K562 (cell line): ENCODE data around the gene GPAT3. TPM values are rescaled to one million over a fixed set of nuclear protein-coding genes. Genes with fewer than 3 reads are reported as not detected.

Experiments used
- ATF3 ChIP-seq, 2 experiments: fragments of 450-650 bp in 1 of 2; sonication (generic) in 1 of 2; formaldehyde crosslinking in 1 of 2; IDR thresholded peaks in 1 of 2; conservative IDR thresholded peaks in 1 of 2; 2 replicates each; pipeline versions ENCODE4 v1.6.1 to v1.8.1; 2016 to 2023; ENCODE audit warnings: mild to moderate bottlenecking in 2 of 2, moderate library complexity in 2 of 2, inconsistent platforms in 1 of 2, missing genetic modification reagents in 1 of 2
- ATF7 ChIP-seq: fragments of 450-650 bp; IDR thresholded peaks from 2 replicates; pipeline ENCODE4 v1.7.1; 2014; ENCODE audit warnings: mild to moderate bottlenecking, moderate library complexity
- CAMTA2 ChIP-seq: fragments of 250-450 bp; sonication (Bioruptor Pico); conservative IDR thresholded peaks from 2 replicates; pipeline ENCODE4 v1.5.1; 2022
- ETV6 ChIP-seq, 3 experiments: fragments of 150-350 bp in 1 of 3; sonication (generic) in 1 of 3; formaldehyde crosslinking in 1 of 3; IDR thresholded peaks; 2 replicates each; pipeline versions ENCODE4 v1.6.1 to v1.8.0; 2014 to 2022; ENCODE audit warnings: borderline replicate concordance in 2 of 3, low read depth in 2 of 3, antibody characterized with exemption in 1 of 3, low read length in 1 of 3, mild to moderate bottlenecking in 1 of 3, missing genetic modification reagents in 1 of 3
- GATA2 ChIP-seq: sonication (generic); formaldehyde crosslinking; IDR thresholded peaks from 2 replicates; pipeline ENCODE4 v1.4.0; 2020; ENCODE audit warnings: mild to moderate bottlenecking, missing genetic modification reagents
- GTF2A2 ChIP-seq: IDR thresholded peaks from 2 replicates; pipeline ENCODE4 v1.6.1; 2016; ENCODE audit warnings: mild to moderate bottlenecking, missing genetic modification characterization, missing compliant biosample characterization
- HLTF ChIP-seq: fragments of 450-650 bp; IDR thresholded peaks from 2 replicates; pipeline ENCODE4 v1.6.1; 2016
- IRF1 ChIP-seq: sonication (generic); formaldehyde crosslinking; IDR thresholded peaks from 2 replicates; pipeline ENCODE4 v1.8.0; 2022; ENCODE audit warnings: missing genetic modification reagents, mild to moderate bottlenecking, borderline replicate concordance
- JUND ChIP-seq, 2 experiments: IDR thresholded peaks; 2 replicates in 1 of 2; 3 replicates in 1 of 2; pipeline ENCODE4 v1.6.1; 2011; ENCODE audit warnings: borderline replicate concordance in 2 of 2, low read depth in 2 of 2, low read length in 2 of 2, improper control_type of control experiment in 1 of 2, missing biosample characterization in 1 of 2, missing genetic modification characterization in 1 of 2, missing genetic modification reagents in 1 of 2
- KAT2B ChIP-seq: IDR thresholded peaks from one replicate; pipeline ENCODE4 v1.6.1; 2012; ENCODE audit warnings: low read depth, mild to moderate bottlenecking, control low read depth, inconsistent platforms, low read length, moderate library complexity
- KLF1 ChIP-seq: fragments of 450-650 bp; IDR thresholded peaks from 2 replicates; pipeline ENCODE4 v1.6.1; 2016; ENCODE audit warnings: missing genetic modification characterization, missing compliant biosample characterization
- MAFF ChIP-seq: IDR thresholded peaks from 2 replicates; pipeline ENCODE4 v1.6.1; 2012; ENCODE audit warnings: low read length, improper control_type of control experiment
- MAFK ChIP-seq: IDR thresholded peaks from 2 replicates; pipeline ENCODE4 v1.6.1; 2011; ENCODE audit warnings: low read length, improper control_type of control experiment
- MCM2 ChIP-seq: fragments of 450-650 bp; IDR thresholded peaks from 2 replicates; pipeline ENCODE4 v1.6.1; 2017; ENCODE audit warnings: low read depth, mild to moderate bottlenecking
- MTF1 ChIP-seq: fragments of 250-450 bp; sonication (Bioruptor Pico); IDR thresholded peaks from 2 replicates; pipeline ENCODE4 v1.9.0; 2021; ENCODE audit warnings: moderate library complexity, mild to moderate bottlenecking, inconsistent platforms, borderline replicate concordance
- PCBP1 ChIP-seq: fragments of 200-400 bp; formaldehyde crosslinking; IDR thresholded peaks from 2 replicates; pipeline ENCODE4 v1.6.1; 2018; ENCODE audit warnings: mild to moderate bottlenecking, low read depth, low read length; ENCODE audit not compliant: poor library complexity, severe bottlenecking
- PRMT5 ChIP-seq: sonication (generic); formaldehyde crosslinking; IDR thresholded peaks from 2 replicates; pipeline ENCODE4 v1.5.0; 2020; ENCODE audit warnings: missing genetic modification reagents
- RFX1 ChIP-seq: fragments of 450-650 bp; IDR thresholded peaks from 2 replicates; pipeline ENCODE4 v1.6.1; 2016; ENCODE audit warnings: mild to moderate bottlenecking, moderate library complexity
- SAFB ChIP-seq: fragments of 200-400 bp; formaldehyde crosslinking; IDR thresholded peaks from 2 replicates; pipeline ENCODE4 v1.6.1; 2017; ENCODE audit warnings: low read depth, low read length, borderline replicate concordance
- SAFB2 ChIP-seq: fragments of 200-400 bp; formaldehyde crosslinking; IDR thresholded peaks from 2 replicates; pipeline ENCODE4 v1.6.1; 2018; ENCODE audit warnings: borderline replicate concordance, low read length, low read depth, moderate library complexity; ENCODE audit not compliant: severe bottlenecking
- SIRT6 ChIP-seq: IDR thresholded peaks from one replicate; pipeline ENCODE4 v1.6.1; 2012; ENCODE audit warnings: low read depth, mild to moderate bottlenecking, control low read depth, inconsistent platforms, low read length, moderate library complexity
- TEAD1 ChIP-seq, 2 experiments: fragments of 450-650 bp in 1 of 2; sonication (generic) in 1 of 2; formaldehyde crosslinking; IDR thresholded peaks; 2 replicates each; pipeline versions ENCODE4 v1.4.0 to v1.8.0; 2020 to 2022; ENCODE audit warnings: mild to moderate bottlenecking in 2 of 2, missing genetic modification reagents in 1 of 2
- ZKSCAN3 ChIP-seq: fragments of 250-450 bp; sonication (Bioruptor Pico); IDR thresholded peaks from 2 replicates; pipeline ENCODE4 v1.4.0; 2020
- ZNF57 ChIP-seq: fragments of 450-650 bp; formaldehyde crosslinking; IDR thresholded peaks from 2 replicates; pipeline ENCODE4 v1.4.0; 2020; ENCODE audit warnings: mild to moderate bottlenecking, moderate library complexity
- ZNF695 ChIP-seq: fragments of 450-650 bp; formaldehyde crosslinking; IDR thresholded peaks from 2 replicates; pipeline ENCODE4 v1.4.0; 2020; ENCODE audit warnings: mild to moderate bottlenecking, moderate library complexity
- polyA plus RNA-seq, 8 experiments: library from polyadenylated mRNA; depleted of rRNA in 4 of 8; stranded (reverse) in 5 of 8; unstranded in 3 of 8; fragments of >200 nt; fragmentation: Nextera tagmentation in 2 of 8; fragmentation: Illumina TruSeq in 1 of 8; extraction: Ambion mirVana in 2 of 8; extraction: Trizol in 1 of 8; gene quantifications; 2 replicates each; pipeline versions ENCODE4 v1.2.1 to v1.2.3, GENCODE V29; 2011 to 2014; ENCODE audit warnings: inconsistent platforms in 1 of 8, missing spikeins in 1 of 8
- total RNA-seq, 7 experiments: library from RNA; depleted of rRNA in 6 of 7; stranded (reverse); fragments of >200 nt in 6 of 7; fragmentation: Illumina TruSeq in 2 of 7; extraction: Trizol in 2 of 7; gene quantifications; 2 replicates each; pipeline versions ENCODE4 v1.2.1 to v1.2.3, GENCODE V29; 2011 to 2021; ENCODE audit warnings: low replicate concordance in 1 of 7

Gene GPAT3
- total and polyA plus RNA-seq, 9 of the 15 experiments (the other 6 are each of a cell fraction or from before 2014, with no cell fraction given) = 4.1 to 16.1 (median 13.1) TPM

- no peak for TF ChIP-seq SAFB2
- no peak for TF ChIP-seq MCM2
- TF ChIP-seq RFX1 = 0 out of 2 replicates have a peak, but pooled peaks have one; percentile 14
- TF ChIP-seq HLTF = 0 out of 2 replicates have a peak, but pooled peaks have one; percentile 63
- no peak for TF ChIP-seq KAT2B
- no peak for TF ChIP-seq KLF1
- no peak for TF ChIP-seq PCBP1
- peak; percentile 94 for TF ChIP-seq GATA2 (CRISPR knock-in tag)
- TF ChIP-seq SAFB = no peak
- no peak for TF ChIP-seq MTF1
- TF ChIP-seq SIRT6 = no peak
- peak; percentile 93 for TF ChIP-seq MAFF
- TF ChIP-seq ZKSCAN3 = no peak
- TF ChIP-seq ETV6 (IDR thresholded peaks at IDR 0.05; ENCODE audit: borderline replicate concordance in 1 of 2, low read depth in 2 of 2, low read length in 1 of 2) = peak in 1 of 2 experiments; percentile 95; a peak in 3 of 4 replicates
- peak; percentile 58; the same call in 1 of the 2 replicates for TF ChIP-seq ETV6 (CRISPR knock-in tag; IDR thresholded peaks at IDR 0.05; ENCODE audit: borderline replicate concordance)
- 0 out of 2 replicates have a peak, but pooled peaks have one; percentile 53 for TF ChIP-seq IRF1
- TF ChIP-seq TEAD1 (CRISPR knock-in tag; IDR thresholded peaks at IDR 0.05) = peak; percentile 84 to 88; a peak in 3 of 4 replicates
- no peak for TF ChIP-seq ZNF57 (CRISPR knock-in tag)
- TF ChIP-seq MAFK = peak; percentile 88
- no peak for TF ChIP-seq CAMTA2 (CRISPR knock-in tag)
- TF ChIP-seq ZNF695 (CRISPR knock-in tag) = no peak
- TF ChIP-seq JUND (IDR thresholded peaks at IDR 0.05; ENCODE audit: borderline replicate concordance, low read depth, low read length) = peak; percentile 93
- TF ChIP-seq JUND (tag; IDR thresholded peaks at IDR 0.05; ENCODE audit: borderline replicate concordance, low read depth, low read length) = peak; percentile 90; the same call in 2 of the 3 replicates
- no peak for TF ChIP-seq GTF2A2
- TF ChIP-seq ATF3 (IDR thresholded peaks at IDR 0.05) = peak; percentile 92
- TF ChIP-seq ATF3 (CRISPR knock-in tag; conservative IDR thresholded peaks at IDR 0.05) = peak; percentile 86; the same call in 1 of the 2 replicates
- no peak for TF ChIP-seq PRMT5 (CRISPR knock-in tag)
- peak; percentile 93 for TF ChIP-seq ATF7
These were observed 94.2 kb downstream of the GPAT3 start (continued) for GRCh38 chr4:83629945-83630721.
